C4-2B (cell line): Measurements from ENCODE around the gene TESK2.

ENCODE experiments used
- ZFX ChIP-seq: fragments of 450-650 bp; IDR thresholded peaks from 2 replicates; pipeline ENCODE4 v1.6.1; 2017
- TF ChIP-seq, protein P1 (sequence below): fragments of 450-650 bp; conservative IDR thresholded peaks from 2 replicates; pipeline ENCODE4 v1.5.1; 2017; ENCODE audit warnings: mild to moderate bottlenecking

GRCh38 chr1:45470306-45470798 is 20.6 kb downstream of the TESK2 start:
- TF ChIP-seq, protein P1, sequence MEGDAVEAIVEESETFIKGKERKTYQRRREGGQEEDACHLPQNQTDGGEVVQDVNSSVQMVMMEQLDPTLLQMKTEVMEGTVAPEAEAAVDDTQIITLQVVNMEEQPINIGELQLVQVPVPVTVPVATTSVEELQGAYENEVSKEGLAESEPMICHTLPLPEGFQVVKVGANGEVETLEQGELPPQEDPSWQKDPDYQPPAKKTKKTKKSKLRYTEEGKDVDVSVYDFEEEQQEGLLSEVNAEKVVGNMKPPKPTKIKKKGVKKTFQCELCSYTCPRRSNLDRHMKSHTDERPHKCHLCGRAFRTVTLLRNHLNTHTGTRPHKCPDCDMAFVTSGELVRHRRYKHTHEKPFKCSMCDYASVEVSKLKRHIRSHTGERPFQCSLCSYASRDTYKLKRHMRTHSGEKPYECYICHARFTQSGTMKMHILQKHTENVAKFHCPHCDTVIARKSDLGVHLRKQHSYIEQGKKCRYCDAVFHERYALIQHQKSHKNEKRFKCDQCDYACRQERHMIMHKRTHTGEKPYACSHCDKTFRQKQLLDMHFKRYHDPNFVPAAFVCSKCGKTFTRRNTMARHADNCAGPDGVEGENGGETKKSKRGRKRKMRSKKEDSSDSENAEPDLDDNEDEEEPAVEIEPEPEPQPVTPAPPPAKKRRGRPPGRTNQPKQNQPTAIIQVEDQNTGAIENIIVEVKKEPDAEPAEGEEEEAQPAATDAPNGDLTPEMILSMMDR: no peak
- TF ChIP-seq ZFX: no peak
